Measurements from ENCODE around the gene AHDC1.

AHDC1 gene

GRCh38 chr1:27574871-27575831 is 28.8 kb downstream of the AHDC1 start (continued):
- TF ChIP-seq ZXDB (tag by site-specific recombination; IDR thresholded peaks at IDR 0.05) (peak; percentile 78), ZNF48 (tag by site-specific recombination; IDR thresholded peaks at IDR 0.05) (no peak), ZNF548 (tag by site-specific recombination; IDR thresholded peaks at IDR 0.05) (no peak), ZNF549 (tag by site-specific recombination; IDR thresholded peaks at IDR 0.05) (no peak), GLIS2 (tag by site-specific recombination; IDR thresholded peaks at IDR 0.05) (peak; percentile 97), ZNF585B (tag by site-specific recombination; IDR thresholded peaks at IDR 0.05) (no peak), ZNF398 (tag by site-specific recombination; IDR thresholded peaks at IDR 0.05) (peak; percentile 99), ZNF350 (tag by site-specific recombination; IDR thresholded peaks at IDR 0.05) (no peak), ZNF239 (tag by site-specific recombination; IDR thresholded peaks at IDR 0.05) (no peak), SP2 (tag by site-specific recombination; IDR thresholded peaks at IDR 0.05) (peak; percentile 81), ZSCAN16 (tag by site-specific recombination; IDR thresholded peaks at IDR 0.05) (0 out of 2 replicates have a peak, but pooled peaks have one; percentile 41), ZNF146 (tag by site-specific recombination; IDR thresholded peaks at IDR 0.05) (no peak), ZNF521 (tag by site-specific recombination; IDR thresholded peaks at IDR 0.05) (no peak), ELK4 (IDR thresholded peaks at IDR 0.05; ENCODE audit: borderline replicate concordance, low read depth, low read length) (no peak), ZNF133 (tag by site-specific recombination; IDR thresholded peaks at IDR 0.05) (no peak), ZNF121 (tag by site-specific recombination; IDR thresholded peaks at IDR 0.05) (no peak), SCRT2 (tag by site-specific recombination; IDR thresholded peaks at IDR 0.05) (no peak), ATF2 (tag by site-specific recombination; IDR thresholded peaks at IDR 0.05; ENCODE audit: low read depth) (no peak), SALL2 (tag by site-specific recombination; IDR thresholded peaks at IDR 0.05; ENCODE audit: borderline replicate concordance) (no peak), ZNF473 (tag by site-specific recombination; IDR thresholded peaks at IDR 0.05) (no peak), ZBTB6 (tag by site-specific recombination; IDR thresholded peaks at IDR 0.05) (peak; percentile 94), ZNF776 (tag by site-specific recombination; IDR thresholded peaks at IDR 0.05; ENCODE audit: borderline replicate concordance) (no peak), FEZF1 (tag by site-specific recombination; IDR thresholded peaks at IDR 0.05) (no peak), ZNF112 (tag by site-specific recombination; IDR thresholded peaks at IDR 0.05) (no peak), BCL11A (tag by site-specific recombination; IDR thresholded peaks at IDR 0.05; ENCODE audit: low read depth) (0 out of 2 replicates have a peak, but pooled peaks have one; percentile 71), OVOL3 (tag by site-specific recombination; IDR thresholded peaks at IDR 0.05) (no peak), ZNF302 (tag by site-specific recombination; IDR thresholded peaks at IDR 0.05; ENCODE audit: low read depth) (no peak), HIC1 (tag by site-specific recombination; IDR thresholded peaks at IDR 0.05) (peak; percentile 55; the same call in 1 of the 2 replicates), ZSCAN23 (tag by site-specific recombination; IDR thresholded peaks at IDR 0.05) (no peak), ZNF18 (tag by site-specific recombination; IDR thresholded peaks at IDR 0.05) (no peak), GLI4 (tag by site-specific recombination; IDR thresholded peaks at IDR 0.05) (no peak)
